Amniotic epithelial cell (primary cell): ENCODE data around the gene WDR5.

Source experiments
- DNase-seq: peaks from one replicate; pipeline ENCODE4 v3.0.0-alpha.2; 2010; ENCODE audit warnings: low read depth

Gene WDR5

GRCh38 chr9:134158753-134159392, 23.0 kb downstream of the WDR5 start:
- DNase-seq: no peak

GRCh38 chr9:134159566-134160245, 23.8 kb downstream of the WDR5 start:
- no peak for DNase-seq

GRCh38 chr9:134161647-134162046, 25.8 kb downstream of the WDR5 start:
- DNase-seq: no peak

- DNase-seq: no peak
Measured at GRCh38 chr9:134162212-134162775, 26.4 kb downstream of the WDR5 start.

- DNase-seq: no peak
Measured at GRCh38 chr9:134162926-134163370, 27.1 kb downstream of the WDR5 start.

GRCh38 chr9:134163371-134164196, 27.7 kb downstream of the WDR5 start:
- DNase-seq: peak; percentile 55

GRCh38 chr9:134164879-134165278, 29.0 kb downstream of the WDR5 start:
- no peak for DNase-seq

GRCh38 chr9:134165357-134166315, 29.8 kb downstream of the WDR5 start:
- no peak for DNase-seq

GRCh38 chr9:134166374-134166773, 30.5 kb downstream of the WDR5 start:
- DNase-seq: no peak

GRCh38 chr9:134167530-134167931, 31.6 kb downstream of the WDR5 start:
- no peak for DNase-seq

GRCh38 chr9:134168757-134169550, 33.1 kb downstream of the WDR5 start:
- DNase-seq: no peak

GRCh38 chr9:134169724-134170401, 34.0 kb downstream of the WDR5 start:
- no peak for DNase-seq

GRCh38 chr9:134170532-134171315, 34.8 kb downstream of the WDR5 start:
- DNase-seq: no peak

GRCh38 chr9:134171316-134172197, 35.7 kb downstream of the WDR5 start:
- peak; percentile 87 for DNase-seq

GRCh38 chr9:134172198-134173126, 36.6 kb downstream of the WDR5 start:
- DNase-seq: no peak

- no peak for DNase-seq
Measured at GRCh38 chr9:134173127-134174072, 37.5 kb downstream of the WDR5 start.
